ENCODE measurements around the gene COG1. TPM values are rescaled to one million over a fixed set of nuclear protein-coding genes. Genes with fewer than 3 reads are reported as not detected.

Gene COG1
- total RNA-seq, 1 donor from 2014 or later: 49.3 TPM

DNA sequence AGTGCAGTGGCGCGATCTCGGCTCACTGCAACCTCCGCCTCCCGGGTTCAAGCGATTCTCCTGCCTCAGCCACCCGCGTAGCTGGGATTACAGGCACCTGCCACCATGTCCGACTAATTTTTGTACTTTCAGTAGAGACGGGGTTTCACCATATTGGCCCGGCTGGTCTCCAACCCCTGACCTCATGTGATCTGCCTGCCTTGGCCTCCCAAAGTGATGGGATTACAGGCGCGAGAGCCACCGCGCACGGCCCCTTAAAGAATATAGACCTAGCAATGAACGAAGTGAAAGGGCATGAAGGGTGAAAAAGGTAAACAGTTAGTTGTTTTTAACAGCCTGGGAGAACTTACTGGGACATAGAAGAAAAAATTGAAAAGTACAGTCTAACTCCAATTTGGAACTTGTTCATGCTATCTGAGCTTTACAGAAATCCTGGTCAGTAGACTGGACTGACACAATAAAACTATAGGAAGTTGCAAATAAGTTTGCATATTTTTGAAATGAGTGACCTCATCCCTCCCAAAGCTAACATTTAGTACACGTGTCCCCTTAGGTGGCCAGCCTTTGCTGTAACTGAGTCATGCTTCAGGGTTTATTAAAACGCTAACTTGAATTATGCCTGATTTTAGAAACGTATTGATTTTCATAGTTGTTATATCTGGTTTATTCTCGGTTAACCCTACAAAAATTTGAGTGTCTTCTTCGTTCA is 1.8 kb downstream of the COG1 start:
- ATAC-seq (no peak), DNase-seq (ENCODE audit: missing footprints) (no peak)
- intact Hi-C loops (cut with DNase I): loop anchor here (5.0 kb wide), 2 partner anchors 118 to 467 kb away; partner anchors contain the start of gene CDC42EP4

DNA sequence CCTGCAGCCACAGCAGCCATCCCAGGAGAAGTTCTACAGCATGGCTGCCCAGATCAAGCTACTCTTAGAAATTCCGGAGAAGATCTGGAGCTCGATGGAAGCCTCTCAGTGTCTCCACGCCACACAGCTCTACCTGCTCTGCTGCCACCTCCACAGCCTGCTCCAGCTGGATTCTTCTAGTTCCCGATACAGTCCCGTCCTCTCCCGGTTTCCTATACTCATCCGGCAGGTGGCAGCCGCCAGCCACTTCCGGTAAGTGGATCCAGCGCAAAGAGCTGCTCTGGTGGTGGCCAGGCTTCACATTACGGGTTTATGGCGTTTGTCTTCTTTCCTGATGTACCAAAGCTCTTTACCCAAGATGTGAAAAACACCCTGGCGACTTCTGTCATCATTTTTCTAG is 3.6 kb downstream of the COG1 start:
- intact Hi-C loops (cut with DNase I): no loop called here

DNA sequence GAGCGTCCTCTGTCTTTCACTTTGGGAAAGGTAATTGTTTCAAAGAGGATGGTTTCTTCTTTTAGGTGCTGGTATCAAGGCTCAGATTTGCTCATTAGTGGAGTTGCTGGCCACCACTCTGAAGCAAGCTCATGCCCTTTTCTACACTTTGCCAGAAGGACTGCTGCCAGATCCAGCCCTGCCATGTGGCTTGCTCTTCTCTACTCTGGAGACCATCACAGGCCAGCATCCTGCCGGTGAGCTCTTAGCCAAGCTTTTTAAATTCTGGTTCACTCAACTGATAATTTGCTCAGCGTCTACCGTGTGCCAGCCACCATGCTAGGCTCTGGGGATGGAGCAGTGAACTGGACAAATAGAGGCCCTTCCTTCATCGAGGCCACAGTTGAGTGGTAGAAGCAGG is 4.3 kb downstream of the COG1 start:
- DNase-seq (ENCODE audit: missing footprints): no peak
- intact Hi-C loops (cut with DNase I): no loop called here
- no peak for ATAC-seq

More for the DNA sequence above, 3.6 kb downstream of the COG1 start:
- DNase-seq (ENCODE audit: missing footprints) (no peak), ATAC-seq (no peak)

DNA sequence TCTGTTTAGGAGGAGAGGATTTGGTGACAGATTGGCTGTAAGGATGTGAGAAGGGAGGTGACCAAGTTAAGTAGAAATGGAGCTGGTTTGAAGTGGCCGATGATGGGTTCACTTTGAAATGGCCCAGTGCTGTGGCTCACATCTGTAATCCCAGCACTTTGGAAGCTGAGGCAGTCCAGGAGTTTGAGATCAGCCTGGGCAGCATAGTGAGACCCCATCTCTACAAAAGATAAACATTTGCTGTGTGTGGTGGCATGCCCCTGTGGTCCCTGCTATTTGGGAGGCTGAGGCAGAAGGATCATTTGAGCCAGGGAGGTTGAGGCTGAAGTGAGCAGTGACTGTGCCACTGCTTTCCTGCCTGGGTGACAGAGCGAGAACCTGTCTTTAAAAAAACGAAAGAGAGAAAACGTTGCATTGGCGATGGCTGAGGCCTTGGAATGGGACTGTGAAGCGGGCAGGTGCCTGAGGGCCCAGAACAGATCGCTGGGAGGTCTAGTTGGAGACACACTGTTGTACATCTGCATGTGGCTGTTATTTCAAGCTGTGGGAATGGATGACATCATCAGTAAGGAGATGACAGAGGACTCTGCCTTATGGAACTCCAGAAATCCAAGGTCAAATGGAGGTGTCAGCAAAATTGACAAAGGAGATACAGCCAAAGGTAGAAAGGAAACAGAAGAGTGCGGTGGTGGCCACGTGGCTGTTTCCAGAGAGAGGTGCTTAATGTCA is 5.5 kb downstream of the COG1 start:
- ATAC-seq (no peak), DNase-seq (ENCODE audit: missing footprints) (no peak)
- intact Hi-C loops (cut with DNase I): no loop called here

DNA sequence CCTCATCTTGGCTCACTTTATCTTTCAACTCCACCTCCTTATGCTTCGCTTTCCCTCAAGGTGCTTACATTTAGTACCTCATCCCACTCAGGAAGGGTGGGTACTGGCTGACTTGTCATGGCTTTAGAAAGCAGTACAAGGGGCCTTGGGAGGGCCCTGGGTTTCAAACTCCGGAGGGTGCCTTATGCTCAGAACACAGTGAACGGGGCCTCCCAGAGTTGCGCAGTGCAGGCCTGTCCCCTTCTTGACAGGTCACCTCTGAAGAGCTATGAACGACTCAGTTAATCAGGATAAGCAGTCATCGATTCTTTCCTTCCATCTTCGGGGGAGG is 6.0 kb downstream of the COG1 start:
- intact Hi-C loops (cut with DNase I): no loop called here
- DNase-seq (ENCODE audit: missing footprints): no peak
- ATAC-seq: no peak

DNA sequence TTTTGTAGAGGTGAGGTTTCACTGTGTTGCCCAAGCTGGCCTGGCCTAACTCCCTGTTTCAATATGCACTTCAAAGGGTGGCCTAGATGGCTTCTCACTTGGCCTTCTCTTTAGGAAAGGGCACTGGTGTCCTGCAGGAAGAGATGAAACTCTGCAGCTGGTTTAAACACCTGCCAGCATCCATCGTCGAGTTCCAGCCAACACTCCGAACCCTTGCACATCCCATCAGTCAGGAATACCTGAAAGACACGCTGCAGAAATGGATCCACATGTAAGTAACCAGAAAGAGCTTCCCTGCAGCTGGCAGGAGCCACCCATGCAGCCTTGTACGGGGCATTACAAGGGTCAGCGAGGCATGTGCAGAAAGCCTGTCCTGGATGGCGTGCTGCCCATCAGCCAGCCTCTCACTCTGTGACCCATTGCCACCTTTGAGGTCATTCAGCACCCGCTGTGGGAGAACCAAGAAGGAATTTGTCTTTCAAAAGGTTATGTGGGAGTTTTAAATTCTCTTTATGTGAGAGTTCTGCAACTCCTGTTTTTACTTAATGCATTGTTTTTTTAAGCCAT is 7.0 kb downstream of the COG1 start:
- intact Hi-C loops (cut with DNase I): no loop called here
- ATAC-seq (no peak), DNase-seq (ENCODE audit: missing footprints) (no peak)

DNA sequence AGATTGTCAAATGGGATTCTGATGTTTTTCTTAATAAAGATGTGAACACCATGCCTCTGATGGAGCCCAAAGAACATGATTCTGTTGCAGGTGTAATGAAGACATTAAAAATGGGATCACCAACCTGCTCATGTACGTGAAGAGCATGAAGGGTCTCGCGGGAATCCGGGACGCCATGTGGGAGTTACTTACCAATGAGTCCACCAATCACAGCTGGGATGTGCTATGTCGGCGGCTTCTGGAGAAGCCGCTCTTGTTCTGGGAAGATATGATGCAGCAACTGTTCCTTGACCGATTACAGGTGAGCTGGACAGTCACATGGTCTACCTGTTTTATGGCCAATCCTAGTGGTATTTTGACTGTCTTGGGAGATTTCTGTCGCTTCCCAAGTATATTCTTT is 7.6 kb downstream of the COG1 start:
- intact Hi-C loops (cut with DNase I): no loop called here
- ATAC-seq (no peak), DNase-seq (ENCODE audit: missing footprints) (no peak)

DNA sequence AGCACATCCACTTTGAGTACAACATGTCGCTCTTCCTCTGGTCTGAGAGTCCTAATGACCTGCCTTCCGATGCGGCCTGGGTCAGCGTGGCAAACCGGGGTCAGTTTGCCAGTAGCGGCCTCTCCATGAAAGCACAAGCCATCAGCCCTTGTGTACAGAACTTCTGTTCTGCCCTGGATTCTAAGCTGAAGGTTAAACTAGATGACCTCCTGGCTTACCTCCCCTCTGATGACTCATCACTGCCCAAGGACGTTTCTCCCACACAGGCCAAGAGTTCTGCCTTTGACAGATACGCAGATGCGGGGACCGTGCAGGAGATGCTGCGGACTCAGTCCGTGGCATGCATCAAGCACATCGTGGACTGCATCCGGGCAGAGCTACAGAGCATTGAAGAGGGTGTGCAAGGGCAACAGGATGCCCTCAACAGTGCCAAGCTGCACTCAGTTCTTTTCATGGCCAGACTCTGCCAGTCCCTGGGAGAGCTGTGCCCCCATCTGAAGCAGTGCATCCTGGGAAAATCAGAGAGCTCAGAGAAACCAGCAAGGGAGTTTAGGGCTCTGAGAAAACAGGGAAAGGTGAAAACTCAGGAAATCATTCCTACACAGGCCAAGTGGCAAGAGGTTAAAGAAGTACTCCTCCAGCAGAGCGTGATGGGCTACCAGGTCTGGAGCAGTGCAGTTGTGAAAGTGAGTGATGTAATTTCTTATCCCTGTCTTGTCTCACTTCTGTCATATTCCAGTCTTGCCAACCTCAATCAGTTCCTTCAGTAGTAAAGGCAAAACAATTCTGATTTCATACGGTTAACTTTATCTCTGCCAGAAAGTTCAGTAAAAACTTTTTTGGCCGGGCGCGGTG is 8.6 kb downstream of the COG1 start:
- ATAC-seq (peak; percentile 54), DNase-seq (ENCODE audit: missing footprints) (no peak)
- intact Hi-C loops (cut with DNase I): no loop called here

DNA sequence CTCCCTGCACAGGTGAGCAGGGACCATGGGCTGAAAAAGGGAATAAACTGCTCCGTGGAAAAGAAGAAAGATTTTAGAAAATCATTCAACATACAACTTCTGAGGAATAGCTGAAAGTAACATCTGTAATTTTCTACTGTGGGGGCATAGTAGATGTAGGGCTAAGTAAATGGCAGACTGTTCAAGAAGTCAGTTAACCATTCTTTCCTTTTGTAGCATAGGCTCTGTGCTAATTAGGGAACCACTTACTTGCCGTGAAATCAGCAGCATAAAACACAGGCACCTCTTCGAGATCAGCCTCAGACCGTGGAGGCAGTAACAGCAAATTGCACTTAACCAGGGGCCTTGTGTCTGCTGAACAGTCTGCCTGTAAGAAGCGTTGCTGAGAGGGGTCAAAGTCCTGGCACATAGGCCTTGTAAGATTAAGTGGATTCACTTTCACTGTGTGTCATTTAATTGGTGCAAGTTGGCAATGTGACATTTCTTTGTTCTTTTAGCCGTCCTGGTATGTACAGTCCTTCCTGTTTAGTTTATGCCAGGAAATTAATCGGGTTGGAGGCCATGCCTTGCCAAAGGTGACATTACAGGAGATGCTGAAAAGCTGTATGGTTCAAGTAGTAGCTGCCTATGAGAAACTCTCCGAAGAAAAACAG is 10.4 kb downstream of the COG1 start:
- DNase-seq (ENCODE audit: missing footprints): no peak
- peak; percentile 71 for ATAC-seq

DNA sequence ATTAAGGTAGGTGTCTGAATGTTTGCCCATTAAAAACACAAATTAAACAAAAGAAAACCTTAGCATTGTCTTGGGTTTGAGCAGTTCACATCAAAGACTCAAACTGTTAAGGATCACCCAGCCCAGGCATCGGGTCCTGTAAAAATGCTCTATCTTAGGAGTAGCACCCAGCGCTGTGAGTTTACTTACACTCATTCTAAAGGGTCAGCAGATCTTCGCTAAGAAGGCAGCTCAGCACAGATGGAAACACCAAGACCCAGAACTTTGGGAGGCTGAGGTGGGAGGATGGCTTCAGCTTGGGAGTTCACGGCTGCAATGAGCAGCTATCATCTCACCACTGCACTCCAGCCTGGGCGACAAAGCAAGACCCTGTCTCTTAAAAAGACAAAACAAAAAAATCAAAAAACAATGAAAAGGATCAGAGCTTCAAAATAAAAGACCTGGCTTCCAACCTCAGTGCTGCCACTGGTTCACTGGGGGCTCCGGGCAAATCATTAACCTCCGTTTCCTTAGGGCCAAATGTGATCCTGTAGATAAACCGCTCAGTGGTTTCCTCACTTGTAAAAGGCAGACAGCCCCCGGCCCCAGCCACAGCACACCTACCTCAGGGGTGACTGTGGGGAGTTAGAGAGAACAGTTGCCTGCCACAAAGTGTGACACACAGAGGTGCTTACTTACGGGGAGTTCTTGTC is 11.1 kb downstream of the COG1 start:
- ATAC-seq (no peak), DNase-seq (ENCODE audit: missing footprints) (no peak)
- intact Hi-C loops (cut with DNase I): no loop called here

More for the DNA sequence above, 10.4 kb downstream of the COG1 start:
- intact Hi-C loops (cut with DNase I): no loop called here

DNA sequence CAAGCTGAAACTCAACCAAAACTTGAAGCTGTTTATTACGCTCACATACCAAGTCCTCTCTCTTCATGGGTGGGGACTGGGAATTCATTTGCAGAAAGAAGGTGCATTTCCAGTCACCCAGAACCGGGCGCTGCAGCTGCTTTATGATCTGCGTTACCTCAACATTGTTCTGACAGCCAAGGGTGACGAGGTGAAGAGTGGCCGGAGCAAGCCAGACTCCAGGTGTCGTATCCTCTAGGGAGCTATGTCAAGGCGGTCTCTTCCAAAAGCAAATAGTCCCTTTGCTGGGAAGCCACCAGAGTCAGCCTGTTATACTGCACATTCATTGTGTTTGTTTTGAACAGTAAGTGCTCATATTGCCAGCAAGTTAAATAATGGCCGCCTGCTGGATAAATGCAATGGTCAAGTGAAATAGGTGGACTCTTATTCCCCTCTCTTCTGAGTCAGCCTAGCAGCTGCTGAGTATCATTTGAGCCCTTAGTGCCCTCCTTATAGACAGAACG is 12.7 kb downstream of the COG1 start:
- DNase-seq (ENCODE audit: missing footprints) (no peak), ATAC-seq (no peak)
- intact Hi-C loops (cut with DNase I): no loop called here

DNA sequence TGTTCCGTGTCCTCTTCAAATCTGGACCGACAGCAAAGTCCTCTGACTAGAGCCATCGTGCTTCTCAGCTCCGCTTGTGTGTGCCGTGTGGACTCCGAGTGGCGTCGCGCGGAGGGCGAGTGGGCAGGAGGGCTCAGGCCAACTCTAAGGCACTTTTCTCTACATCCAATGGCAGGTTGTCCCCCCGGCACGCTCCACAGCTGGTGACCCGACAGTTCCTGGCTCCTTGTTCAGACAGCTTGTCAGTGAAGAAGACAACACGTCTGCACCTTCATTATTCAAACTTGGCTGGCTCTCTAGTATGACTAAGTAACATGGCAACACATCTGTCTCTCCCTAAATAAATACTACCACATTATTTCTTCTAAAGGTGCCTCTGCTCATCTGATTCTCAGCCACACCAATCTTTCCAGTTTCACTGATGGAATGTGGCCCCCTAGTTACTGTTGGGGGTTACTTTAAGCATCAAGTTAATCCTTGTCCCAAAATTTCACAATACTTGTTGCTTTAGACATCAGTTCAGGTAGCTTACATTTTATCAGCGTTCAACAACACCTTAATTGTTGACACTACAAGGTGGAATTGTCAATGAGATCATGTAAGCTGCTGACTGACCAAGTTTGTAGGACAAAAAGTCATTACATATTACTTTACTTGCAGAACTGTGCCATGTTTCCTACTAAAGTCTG is 15.4 kb downstream of the COG1 start:
- ATAC-seq (peak; percentile 33), DNase-seq (ENCODE audit: missing footprints) (no peak)
- intact Hi-C loops (cut with DNase I): no loop called here

DNA sequence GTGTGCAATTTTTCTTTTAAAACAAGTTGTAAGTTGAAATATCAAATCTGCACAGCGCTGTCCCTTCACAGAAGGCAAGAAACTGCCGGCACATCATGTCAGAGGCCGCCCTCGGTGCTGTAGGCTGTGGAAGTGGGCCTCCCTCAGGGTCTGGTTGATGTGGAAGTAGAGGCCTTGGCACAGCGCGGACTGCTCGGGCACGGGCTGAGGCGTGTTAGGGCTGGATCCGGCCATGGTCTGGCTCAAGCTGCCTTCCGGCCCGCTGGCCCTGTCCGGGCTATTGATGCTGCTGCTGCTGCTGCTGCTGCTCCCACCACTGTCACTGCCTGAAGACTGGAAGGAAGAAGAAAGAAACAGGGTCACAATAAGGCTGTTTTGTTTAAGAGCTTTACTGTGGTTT is 16.6 kb downstream of the COG1 start:
- intact Hi-C loops (cut with DNase I): no loop called here
- no peak for DNase-seq (ENCODE audit: missing footprints)
- no peak for ATAC-seq

DNA sequence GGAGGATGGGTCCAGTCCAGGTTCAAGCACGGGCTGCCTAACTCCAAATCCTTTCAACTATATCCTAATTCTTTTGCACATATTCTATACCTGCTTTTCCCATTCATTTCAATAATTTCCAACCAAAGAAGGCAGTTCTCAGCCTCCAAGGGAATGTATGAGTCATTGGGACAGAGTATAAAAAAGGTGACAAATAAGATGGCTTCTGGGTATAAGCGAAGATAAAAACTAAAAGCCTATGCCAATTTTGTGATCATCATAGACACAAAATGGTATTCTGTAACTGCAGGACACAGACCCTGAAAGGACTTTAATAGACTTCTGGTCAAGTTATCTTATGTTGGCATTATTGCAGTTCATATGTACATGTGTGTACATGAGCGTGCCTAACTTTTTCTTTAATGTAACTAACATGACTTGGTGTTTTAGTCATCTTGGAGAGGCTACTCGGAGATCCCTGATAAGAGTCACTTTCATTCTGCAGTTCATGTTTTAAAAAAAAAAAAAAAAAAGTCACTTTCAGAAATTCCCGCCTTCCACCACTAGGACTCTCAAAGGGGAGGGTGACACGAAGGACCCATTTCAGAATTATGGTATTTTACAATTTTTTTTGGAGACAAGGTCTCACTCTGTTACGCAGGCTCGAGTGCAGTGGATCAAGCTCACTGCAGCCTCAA is 17.3 kb downstream of the COG1 start:
- intact Hi-C loops (cut with DNase I): no loop called here
- no peak for ATAC-seq

DNA sequence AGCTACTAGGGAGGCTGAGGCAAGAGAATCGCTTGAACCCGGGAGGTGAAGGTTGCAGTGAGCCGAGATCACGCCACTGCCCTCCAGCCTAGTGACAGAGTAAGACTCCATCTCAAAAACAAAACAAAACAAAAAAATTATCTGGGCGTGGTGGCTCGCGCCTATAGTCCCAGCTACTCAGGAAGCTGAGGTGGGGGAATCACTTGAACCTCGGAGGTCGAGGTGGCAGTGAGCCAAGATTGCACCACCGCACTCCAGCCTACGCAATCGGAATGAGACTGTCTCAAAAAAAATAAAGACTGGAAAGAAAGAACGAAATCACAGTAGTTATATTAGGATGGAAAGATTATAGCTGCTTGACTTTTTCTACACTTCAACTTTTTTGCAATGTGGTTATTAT is 18.9 kb downstream of the COG1 start:
- ATAC-seq: no peak
- intact Hi-C loops (cut with DNase I): no loop called here
- DNase-seq (ENCODE audit: missing footprints): no peak

More for the DNA sequence above, 17.3 kb downstream of the COG1 start:
- DNase-seq (ENCODE audit: missing footprints): no peak

DNA sequence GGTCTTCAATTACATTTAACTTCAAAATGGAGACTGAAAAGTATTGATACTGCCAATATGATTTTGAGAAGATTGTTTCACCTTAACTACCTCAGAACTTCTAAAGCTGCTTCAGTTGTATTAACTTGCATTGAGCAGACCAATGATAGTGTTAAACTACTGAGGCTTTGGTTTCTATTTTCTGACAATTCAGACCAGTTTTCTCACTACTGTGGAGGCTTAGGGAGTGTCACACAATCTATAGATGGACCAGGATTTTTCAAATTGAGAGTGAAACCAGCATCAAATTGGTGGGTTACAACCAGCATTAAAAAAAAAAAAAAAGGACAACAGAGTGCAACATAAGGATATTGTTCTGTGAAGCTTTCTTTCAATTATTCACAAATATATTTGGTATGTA is 21.2 kb downstream of the COG1 start:
- no peak for DNase-seq (ENCODE audit: missing footprints)
- no peak for ATAC-seq
- intact Hi-C loops (cut with DNase I): no loop called here

DNA sequence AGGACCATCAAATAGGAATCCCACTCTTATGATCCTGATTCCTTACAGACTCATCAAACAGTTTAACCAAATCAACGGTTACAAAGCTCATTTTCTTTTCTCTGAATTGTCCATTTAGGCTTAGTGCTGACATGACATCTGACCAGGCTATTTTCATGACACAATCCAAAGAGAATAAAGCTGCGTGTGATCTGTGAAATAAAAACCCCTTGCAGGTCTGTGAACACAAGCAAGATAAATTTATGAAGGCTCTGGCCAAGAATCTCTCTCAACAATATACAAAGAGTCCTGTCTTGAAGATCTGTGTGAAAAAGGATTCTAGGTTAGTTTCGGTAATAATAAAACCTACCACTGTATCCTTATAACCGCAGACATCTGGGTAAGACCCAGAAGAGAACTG is 22.0 kb downstream of the COG1 start:
- intact Hi-C loops (cut with DNase I): no loop called here
- DNase-seq (ENCODE audit: missing footprints) (no peak), ATAC-seq (no peak)
